Forelimb muscle (tissue), 1 donor: ENCODE data around the gene SPTBN4. TPM values are rescaled to one million over a fixed set of nuclear protein-coding genes. Genes with fewer than 3 reads are reported as not detected.
"Not testable (repeated sequence)": the region's sequence is repeated elsewhere in the genome, so short reads cannot be mapped to it uniquely, and the experiment has no call there.

ENCODE experiments used
- DNase-seq: peaks from one replicate; pipeline ENCODE4 v3.0.0-alpha.2; 2013; ENCODE audit warnings: low read depth
- polyA plus RNA-seq: library from polyadenylated mRNA; unstranded; fragments of 120-200 nt; gene quantifications from one replicate; pipeline ENCODE4 v1.2.1, GENCODE V29; 2013; ENCODE audit not compliant: insufficient read length

Gene SPTBN4
- polyA plus RNA-seq, 1 donor, result 0.33 TPM

DNA sequence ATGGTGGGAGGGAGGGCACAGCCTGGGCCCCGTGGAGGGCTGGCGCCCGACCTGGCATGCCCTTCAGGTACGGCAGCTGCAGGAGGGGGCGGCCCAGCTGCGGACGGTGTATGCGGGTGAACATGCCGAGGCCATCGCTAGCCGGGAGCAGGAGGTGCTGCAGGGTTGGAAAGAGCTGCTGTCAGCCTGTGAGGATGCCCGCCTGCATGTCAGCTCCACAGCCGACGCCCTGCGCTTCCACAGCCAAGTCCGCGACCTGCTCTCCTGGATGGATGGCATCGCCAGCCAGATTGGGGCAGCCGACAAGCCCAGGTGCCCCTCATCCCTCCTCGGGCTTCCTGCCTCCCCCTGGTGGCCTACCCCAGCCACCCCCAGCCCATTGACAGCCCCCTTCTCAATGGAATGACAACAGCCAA is 93.3 kb downstream of the SPTBN4 start:
- DNase-seq, result no peak

DNA sequence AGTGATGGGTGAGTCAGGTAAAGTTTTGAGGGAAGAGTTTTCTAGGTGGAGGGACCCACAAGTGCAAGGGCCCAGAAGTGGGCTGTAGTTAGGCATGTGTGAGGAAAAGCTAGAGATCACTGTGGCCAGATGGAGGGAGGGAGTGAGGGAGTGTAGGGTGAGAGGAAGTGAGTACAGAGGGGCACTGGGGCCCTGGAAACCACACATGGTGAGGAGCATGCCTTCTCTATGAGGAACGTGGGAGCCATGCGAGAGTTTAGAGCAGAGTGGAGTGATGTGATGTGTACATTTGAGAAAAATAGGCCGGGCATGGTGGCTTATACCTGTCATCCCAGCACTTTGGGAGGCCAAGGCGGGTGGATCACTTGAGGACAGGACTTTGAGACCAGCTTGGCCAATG is 95.1 kb downstream of the SPTBN4 start:
- DNase-seq, result no peak

DNA sequence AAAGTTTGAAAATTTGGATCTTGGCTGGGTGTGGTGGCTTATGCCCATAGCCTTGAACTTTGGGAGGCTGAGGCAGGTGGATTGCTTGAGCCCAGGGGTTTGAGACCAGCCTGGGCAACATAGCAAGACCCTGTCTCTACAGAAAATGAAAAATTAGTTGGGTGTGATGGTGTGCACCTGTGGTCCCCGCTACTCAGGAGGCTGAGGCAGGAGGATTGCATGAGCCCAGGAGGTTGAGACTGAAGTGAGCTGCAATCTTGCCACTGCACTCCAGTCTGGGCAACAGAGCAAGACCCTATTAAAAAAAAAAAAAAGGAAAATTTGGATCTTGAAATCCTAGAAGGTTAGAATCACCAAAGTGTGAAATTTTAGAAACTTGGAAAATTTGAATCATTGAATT is 97.7 kb downstream of the SPTBN4 start:
- DNase-seq, result not testable (repeated sequence)

DNA sequence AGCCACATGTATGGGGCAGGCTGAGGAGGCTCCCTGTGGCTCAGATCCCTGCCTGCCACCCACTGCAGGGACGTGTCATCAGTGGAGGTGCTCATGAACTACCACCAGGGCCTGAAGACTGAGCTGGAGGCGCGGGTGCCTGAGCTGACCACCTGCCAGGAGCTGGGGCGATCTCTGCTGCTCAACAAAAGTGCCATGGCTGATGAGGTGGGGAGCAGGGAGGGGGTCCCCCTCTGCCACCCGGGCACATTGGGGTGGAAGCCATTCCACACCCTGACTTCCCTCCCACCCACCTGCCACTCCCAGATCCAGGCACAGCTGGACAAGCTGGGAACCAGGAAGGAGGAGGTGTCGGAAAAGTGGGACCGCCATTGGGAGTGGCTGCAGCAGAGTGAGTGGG is 98.6 kb downstream of the SPTBN4 start:
- DNase-seq, result no peak

DNA sequence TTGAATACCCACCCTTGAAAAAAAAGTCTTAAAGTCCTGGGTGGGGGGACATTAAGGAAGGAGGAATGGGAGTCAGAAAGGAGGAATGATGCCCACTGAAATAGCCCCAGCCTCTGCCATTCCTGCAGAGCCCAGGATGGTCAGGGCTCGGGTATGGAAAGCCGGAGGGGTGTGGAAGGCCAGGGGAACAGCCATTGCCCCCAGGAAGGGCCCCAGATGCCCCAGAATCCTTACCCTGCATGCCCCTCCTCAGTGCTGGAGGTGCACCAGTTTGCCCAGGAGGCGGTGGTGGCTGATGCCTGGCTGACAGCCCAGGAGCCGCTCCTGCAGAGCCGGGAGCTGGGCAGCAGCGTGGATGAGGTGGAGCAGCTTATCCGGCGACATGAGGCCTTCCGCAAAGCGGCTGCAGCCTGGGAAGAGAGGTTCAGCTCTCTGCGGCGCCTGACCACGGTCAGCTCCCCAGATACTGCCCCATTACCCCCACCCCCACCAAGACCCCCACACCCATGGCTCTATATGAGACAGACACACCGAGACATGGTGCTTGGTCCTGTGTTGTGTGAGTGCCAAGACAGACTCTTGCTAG is 99.2 kb downstream of the SPTBN4 start:
- no peak for DNase-seq

DNA sequence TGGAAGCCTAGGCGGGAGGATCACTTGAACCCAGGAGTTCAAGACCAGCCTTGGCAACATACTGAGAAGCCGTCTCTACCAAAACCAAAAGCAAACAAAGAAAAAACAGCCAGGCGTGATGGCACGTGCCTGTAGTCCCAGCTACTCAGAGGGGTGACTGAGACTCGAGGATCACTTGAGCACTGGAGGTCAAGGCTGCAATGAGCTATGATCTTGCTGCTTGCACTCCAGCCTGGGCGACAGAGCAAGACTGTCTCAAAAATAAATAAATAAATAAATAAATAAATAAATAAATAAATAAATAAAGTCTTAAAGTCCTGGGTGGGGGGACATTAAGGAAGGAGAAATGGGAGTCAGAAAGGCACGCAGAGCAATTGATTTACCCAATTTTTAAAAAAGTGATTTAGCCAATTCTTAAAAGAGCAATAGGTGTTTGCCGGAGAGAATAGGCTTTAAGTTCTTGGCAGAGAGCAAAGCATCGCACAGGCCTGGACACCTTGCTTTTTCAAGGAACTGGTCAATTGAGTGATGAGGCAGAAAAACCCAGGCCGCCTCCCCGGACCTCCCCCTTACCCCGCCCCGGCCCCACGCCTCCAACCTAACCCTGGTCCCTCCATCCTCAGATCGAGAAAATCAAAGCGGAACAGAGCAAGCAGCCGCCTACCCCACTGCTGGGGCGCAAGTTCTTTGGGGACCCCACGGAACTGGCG is 100.4 kb downstream of the SPTBN4 start:
- no peak for DNase-seq

DNA sequence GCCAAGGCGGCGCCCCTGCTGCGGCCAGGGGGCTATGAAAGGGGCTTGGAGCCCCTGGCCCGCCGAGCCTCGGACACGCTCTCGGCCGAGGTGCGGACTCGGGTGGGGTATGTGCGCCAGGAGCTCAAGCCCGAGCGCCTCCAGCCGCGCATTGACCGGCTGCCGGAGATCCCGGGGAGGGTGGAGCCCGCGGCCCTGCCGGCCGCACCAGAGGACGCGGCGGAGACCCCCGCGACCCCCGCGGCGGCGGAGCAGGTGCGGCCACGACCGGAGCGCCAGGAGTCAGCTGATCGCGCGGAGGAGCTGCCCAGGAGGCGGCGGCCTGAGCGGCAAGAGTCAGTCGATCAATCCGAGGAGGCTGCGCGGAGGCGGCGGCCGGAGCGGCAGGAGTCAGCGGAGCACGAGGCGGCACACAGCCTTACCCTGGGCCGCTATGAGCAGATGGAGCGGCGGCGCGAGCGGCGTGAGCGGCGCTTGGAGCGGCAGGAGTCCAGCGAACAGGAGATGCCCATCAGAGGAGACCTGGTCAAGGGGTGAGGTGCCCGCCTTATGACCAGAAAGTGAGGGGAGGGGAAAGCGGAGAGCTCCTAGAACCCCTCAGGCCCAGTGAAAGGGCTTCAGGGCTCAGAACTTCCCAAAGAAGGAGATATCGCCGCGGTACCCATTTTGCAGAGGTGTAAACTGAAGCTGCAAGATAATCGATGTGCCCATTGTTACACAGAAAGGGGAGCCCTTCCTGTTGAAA is 101.1 kb downstream of the SPTBN4 start:
- no peak for DNase-seq

DNA sequence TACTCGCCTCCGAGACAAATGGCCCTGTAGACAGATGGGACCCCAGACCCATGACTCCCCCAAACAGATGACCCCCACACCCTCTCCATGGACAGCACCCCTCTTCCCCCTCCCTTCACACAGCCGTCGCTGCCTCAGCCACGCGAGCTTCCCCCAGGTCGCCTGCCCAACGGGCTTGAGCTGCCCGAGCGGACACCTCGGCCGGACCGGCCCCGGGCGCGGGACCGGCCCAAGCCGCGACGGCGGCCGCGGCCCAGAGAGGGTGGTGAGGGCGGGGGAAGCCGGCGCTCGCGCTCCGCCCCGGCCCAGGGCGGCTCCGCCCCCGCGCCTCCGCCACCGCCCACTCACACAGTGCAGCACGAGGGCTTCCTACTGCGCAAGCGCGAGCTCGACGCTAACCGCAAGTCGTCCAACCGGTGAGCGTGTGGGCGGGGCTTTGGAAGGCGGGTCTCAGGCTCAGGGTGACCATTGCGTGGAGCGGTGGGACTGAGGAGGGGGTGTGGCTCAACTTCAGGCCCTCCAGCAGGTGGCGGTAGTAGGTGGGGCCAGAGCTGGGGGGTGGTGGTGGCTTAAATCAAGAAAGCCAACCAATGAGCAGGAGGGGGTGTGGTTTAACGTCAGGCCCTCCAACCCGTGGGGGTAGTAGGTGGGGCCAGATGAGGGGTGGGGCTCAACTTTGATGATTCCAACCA is 103.7 kb downstream of the SPTBN4 start:
- DNase-seq, result peak; percentile 85

DNA sequence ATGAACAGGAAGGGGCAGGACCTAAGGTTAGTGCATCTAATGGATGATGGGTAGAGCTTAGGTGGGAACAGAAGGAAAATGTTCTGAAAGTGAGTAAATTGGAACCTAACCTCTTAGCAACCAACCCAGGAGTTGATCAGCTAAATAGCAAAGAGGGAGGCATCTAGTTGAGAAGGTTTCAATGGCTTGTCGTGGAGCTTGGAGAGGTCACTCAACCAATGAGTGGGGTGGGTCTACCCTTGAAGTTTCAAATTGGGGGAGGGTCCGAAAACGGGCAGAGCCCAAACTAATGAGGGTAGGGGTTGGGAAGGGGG is 104.2 kb downstream of the SPTBN4 start:
- no peak for DNase-seq

DNA sequence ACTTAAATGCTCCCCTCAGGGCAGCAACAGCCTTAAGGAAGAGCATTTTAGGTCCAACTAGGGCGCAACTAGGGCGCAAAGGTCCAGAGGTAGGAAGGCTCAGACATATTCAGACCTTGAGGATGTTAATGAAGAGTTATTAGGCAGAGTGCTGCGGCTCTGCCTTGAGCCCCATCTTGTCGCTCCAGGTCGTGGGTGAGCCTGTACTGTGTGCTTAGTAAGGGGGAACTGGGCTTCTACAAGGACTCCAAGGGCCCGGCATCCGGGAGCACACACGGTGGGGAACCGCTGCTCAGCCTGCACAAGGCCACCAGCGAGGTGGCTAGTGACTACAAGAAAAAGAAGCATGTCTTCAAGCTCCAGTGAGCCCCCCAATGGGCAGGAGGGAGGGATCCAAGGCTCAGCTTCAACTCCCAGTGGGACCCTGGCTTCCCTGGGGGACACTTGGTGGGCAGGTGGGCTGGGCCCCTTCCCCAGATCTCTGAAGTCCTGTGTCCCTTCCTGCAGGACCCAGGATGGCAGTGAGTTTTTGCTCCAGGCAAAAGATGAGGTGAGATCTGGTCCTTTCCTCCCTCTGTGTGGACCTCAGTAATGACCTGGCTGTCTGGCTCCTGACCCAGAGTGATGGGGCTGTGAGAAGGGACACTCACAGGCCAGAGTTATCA is 105.2 kb downstream of the SPTBN4 start:
- DNase-seq, result no peak

DNA sequence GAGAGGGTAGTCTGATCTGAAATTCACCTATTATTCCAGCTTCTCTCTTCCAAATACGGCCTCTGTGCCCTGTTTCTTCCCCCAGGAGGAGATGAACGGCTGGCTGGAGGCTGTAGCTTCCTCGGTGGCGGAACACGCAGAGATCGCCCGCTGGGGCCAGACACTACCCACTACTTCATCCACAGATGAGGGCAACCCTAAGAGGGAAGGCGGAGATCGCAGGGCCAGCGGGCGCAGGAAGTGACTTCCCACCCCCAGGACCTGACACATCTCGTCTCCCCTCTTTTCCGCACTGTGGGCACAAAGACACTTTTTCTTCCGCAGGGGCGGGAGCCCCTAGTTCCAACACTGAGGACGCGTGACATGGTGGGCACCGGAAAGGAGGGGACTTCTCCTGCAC is 108.5 kb downstream of the SPTBN4 start:
- DNase-seq, result no peak

DNA sequence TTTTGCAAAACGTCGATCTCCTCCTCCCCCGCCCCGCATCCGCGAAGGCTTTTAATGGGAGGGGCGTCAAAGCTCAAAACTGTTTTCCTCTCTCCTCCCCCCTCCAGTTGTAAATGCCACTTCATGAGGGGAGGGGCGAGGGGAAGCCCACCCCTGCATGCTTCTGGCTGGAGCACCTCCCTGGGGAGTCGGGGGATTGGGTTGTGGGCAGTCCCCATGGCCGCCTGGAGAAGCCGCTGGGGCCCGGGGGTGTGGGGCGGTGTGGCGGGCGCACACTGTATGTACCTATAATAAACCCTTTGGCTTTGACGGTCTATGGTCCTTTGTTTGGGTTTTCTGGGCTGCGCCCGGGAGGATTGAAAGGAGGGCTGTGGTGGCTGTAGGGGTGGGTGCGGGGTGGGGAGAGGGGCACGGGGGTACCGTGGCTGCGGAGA is 109.4 kb downstream of the SPTBN4 start:
- DNase-seq, result no peak

DNA sequence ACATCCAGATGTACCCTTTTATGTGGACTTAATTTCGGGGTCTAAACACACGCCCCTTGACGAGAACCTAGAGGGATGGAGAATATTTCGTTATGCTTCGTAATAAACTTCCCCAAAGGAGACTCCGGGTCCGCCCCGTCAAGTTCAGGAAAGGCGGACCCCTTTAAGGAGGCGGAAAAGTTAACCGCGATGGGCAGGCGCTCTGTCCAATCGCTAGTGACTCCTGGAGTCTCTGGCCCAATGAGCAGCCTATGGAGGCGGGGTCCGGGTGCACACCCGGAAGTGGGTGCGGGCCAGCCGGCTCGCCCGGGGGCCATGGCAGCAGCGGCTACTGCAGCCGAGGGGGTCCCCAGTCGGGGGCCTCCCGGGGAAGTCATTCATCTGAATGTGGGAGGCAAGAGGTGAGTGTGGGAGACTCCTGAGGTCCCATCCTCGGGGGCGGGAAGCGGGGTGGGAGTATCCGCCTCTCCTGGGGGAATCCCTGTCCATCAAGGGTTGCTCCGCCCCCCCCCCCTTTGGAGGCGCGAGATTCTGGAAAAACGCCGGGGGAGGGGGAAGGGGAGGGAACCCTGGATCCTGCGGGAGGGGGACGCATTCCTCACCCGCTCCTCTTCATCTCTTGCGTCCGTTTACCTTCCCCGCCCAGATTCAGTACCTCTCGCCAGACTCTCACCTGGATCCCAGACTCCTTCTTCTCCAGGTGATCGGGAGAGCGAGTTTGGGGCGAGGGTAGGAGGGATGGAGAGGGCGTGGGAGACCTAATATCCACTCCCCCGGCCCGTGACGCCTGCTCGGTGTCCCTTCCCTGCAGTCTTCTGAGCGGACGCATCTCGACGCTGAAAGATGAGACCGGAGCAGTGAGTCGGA is 110.0 kb downstream of the SPTBN4 start, which contains the start of gene SHKBP1:
SHKBP1 (plus strand) TSS at position 289 of the 867 bp plus-strand sequence; CDS start at position 316, 27 bp downstream.
- peak; percentile 88 for DNase-seq

DNA sequence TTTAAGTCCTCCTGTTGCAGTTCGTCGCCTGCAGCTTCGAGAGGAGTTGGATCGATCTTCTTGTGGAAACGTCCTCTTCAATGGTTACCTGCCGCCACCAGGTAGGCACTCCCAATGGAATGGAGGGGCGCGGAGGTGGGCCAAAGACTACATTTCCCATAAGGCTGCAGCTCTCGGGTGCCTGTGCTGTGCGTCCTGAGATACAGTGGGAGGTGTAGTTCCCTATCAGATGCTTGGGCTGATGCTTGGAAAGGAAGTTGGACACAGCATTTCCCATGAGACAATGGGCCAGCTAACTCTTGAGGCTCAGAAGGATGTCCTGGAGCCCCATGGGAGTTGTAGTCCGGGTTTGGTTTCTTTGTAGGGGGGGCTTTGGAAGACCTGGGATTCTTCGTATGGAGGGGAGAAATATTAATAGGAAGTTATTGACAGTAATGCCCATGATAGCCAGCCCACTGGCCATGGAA is 111.7 kb downstream of the SPTBN4 start:
- DNase-seq, result no peak

DNA sequence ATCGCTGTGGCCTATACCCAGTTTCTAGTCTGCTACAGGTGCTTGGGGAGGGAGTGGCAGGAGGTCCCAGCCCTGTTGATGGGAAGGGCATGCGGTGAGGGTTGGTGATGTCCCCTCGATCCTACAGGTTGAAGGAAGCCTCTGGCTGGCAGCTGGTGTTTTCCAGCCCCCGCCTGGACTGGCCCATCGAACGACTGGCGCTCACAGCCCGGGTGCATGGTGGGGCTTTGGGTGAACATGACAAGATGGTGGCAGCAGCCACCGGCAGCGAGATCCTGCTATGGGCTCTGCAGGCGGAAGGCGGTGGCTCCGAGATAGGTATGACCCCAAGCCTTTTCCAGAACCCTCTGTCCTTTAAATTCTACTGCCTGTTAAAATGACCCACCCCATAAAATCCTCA is 113.8 kb downstream of the SPTBN4 start:
- DNase-seq, result no peak

DNA sequence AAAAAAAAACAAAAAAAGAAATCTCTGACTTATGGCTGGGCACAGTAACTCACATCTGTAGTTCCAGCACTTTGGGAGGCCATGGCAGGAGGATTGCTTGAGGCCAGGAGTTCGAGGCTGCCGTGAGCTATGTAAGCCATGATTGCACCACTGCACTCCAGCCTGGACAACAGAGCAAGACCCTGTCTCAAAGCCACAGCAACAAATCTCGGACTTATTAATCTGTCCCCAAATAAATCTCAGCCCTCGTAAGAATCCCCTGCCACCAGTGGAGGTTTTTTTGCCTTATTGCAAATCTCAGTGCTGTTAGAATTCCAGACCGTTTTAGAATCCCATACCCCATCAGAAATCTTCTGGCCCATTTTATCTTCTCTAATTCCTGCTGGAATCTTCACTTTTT is 114.7 kb downstream of the SPTBN4 start:
- DNase-seq, result no peak

DNA sequence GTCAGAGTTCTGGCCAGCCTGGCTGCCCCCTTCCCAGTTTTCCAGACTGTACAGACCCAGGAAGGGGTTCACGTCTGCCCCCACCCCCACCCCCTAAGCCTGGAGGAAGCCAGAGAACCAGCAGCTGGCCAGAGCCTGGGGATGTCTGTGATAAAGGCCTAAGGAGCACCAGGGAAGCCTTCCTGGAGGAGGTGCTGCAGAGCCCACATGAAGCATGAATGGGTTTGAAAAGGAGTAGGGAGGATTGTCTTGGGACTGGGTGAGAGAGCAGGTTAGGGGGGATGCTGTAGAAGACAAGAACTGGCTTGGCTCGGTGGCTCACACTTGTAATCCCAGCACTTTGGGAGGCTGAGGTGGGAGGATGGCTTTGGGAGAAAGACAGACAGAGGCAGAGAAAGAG is 115.7 kb downstream of the SPTBN4 start:
- DNase-seq, result no peak

DNA sequence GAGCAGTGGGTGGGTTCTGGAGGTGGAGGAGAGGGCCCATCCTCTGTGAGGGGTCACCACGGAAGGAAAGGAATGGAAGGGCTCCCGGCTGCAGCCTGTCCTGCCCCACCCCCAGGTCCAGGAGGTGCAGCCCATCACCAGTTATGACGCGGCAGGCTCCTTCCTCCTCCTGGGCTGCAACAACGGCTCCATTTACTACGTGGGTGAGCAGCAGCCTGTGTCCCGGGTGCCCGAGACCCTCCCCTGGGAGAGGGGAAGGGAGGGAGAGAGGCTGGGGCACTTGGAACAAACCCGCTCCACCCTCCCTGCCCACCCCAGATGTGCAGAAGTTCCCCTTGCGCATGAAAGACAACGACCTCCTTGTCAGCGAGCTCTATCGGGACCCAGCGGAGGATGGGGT is 116.5 kb downstream of the SPTBN4 start:
- no peak for DNase-seq

DNA sequence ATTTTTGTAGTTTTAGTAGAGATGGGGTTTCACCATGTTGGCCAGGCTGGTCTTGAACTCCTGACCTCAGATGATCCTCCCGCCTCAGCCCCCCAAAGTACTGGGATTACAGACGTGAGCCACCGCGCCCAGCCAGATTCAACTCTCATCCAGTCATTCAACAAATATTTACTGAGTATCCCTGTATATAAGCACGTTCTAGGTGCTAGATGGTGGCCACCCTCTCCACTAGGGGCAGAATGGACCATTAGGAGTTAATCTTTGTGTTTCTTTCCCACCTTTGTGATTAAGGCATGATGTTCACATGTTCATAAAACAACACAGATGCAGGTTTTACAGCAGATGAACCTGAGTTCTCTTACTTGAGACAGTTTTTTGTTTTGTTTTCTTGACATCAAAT is 117.2 kb downstream of the SPTBN4 start:
- DNase-seq, result no peak

DNA sequence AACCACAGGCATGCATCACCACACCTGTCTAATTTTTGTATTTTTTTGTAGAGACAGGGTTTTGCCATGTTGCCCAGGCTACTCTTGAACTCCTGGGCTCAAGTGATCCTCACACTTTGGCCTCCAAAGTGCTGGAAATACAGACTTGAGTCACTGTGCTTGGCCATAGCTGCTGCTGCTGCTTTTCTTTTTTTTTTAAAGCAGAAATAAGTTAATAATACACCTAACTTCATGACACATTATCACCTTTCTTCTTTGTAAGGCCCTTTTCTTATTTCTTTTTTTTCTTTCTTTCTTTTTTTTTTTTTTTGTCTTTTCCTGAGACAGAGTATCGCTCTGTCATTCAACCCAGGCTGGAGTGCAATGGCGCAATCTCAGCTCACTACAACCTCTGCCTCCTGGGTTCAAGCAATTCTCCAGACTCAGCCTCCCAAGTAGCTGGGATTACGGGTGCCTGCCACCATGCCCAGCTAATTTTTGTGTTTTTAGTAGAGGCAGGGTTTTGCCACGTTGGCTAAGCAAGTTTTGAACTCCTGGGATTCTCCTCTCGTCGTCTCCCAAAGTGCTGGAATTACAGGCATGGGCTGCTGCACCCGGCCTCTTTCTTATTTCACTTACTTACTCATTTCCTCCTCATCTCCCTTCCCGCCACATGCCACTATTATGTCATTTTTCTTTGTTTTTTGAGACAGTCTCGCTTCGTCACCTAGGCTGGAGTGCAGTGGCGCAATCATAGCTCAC is 118.6 kb downstream of the SPTBN4 start:
- no peak for DNase-seq
